Measurements from ENCODE around the gene LILRA6.

Gene LILRA6

GRCh38 chr19:54188215-54188871 lies 54.2 kb downstream of the LILRA6 start:
- peak; percentile 39 for DNase-seq (ENCODE audit: low spot score)

GRCh38 chr19:54186934-54187381 lies 55.6 kb downstream of the LILRA6 start:
- DNase-seq (ENCODE audit: low spot score), result no peak

Measured in kidney tubule cell (primary cell).